HEK293T (cell line): ENCODE data around the gene ZNF618.

ENCODE experiments used
- ARNT ChIP-seq: fragments of 450-650 bp; IDR thresholded peaks from 2 replicates; pipeline ENCODE4 v1.6.1; 2017; ENCODE audit warnings: mild to moderate bottlenecking
- ELF4 ChIP-seq: fragments of 450-650 bp; IDR thresholded peaks from 2 replicates; pipeline ENCODE4 v1.6.1; 2017; ENCODE audit warnings: antibody characterized with exemption
- FOXA1 ChIP-seq: fragments of 450-650 bp; IDR thresholded peaks from 2 replicates; pipeline ENCODE4 v1.6.1; 2016; ENCODE audit warnings: mild to moderate bottlenecking
- FOXK2 ChIP-seq: fragments of 450-650 bp; IDR thresholded peaks from 2 replicates; pipeline ENCODE4 v1.6.1; 2016; ENCODE audit warnings: mild to moderate bottlenecking
- L3MBTL2 ChIP-seq: fragments of 450-650 bp; conservative IDR thresholded peaks from 2 replicates; pipeline ENCODE4 v1.6.1; 2016; ENCODE audit warnings: mild to moderate bottlenecking
- LEF1 ChIP-seq: fragments of 450-650 bp; IDR thresholded peaks from 2 replicates; pipeline ENCODE4 v1.6.1; 2017; ENCODE audit warnings: mild to moderate bottlenecking, borderline replicate concordance
- SUZ12 ChIP-seq: fragments of 450-650 bp; IDR thresholded peaks from 2 replicates; pipeline ENCODE4 v1.6.1; 2016; ENCODE audit warnings: mild to moderate bottlenecking
- TARDBP ChIP-seq: fragments of 450-650 bp; IDR thresholded peaks from 2 replicates; pipeline ENCODE4 v1.6.1; 2016
- ZNF384 ChIP-seq: fragments of 450-650 bp; IDR thresholded peaks from 2 replicates; pipeline ENCODE4 v1.6.1; 2016

GRCh38 chr9:114105236-114105635 lies 229.1 kb downstream of the ZNF618 start:
- TF ChIP-seq ARNT (no peak), ZNF384 (no peak), FOXK2 (no peak), SUZ12 (no peak), ELF4 (no peak), LEF1 (no peak), FOXA1 (no peak), L3MBTL2 (no peak), TARDBP (no peak)
